MM.1S (cell line): ENCODE data around the gene MMD.

Source experiments
- DNase-seq: peaks from one replicate; pipeline ENCODE4 v3.0.0-alpha.2; 2015
- H2AFZ ChIP-seq: fragments of 300-600 bp; sonication (generic); 2 replicates; pipeline ENCODE4 v1.6.0; 2016; ENCODE audit warnings: antibody characterized with exemption, low read length
- H3F3A ChIP-seq: fragments of 300-600 bp; sonication (generic); 2 replicates; pipeline ENCODE4 v1.6.1; 2016; ENCODE audit warnings: mild to moderate bottlenecking, antibody characterized with exemption, low read length, moderate library complexity, mixed read lengths; ENCODE audit not compliant: insufficient read depth
- H3K27ac ChIP-seq: fragments of 300-600 bp; sonication (generic); 2 replicates; pipeline ENCODE4 v1.5.1; 2016; ENCODE audit warnings: mild to moderate bottlenecking, low read length
- H3K27me3 ChIP-seq: fragments of 300-600 bp; sonication (generic); replicated peaks from 2 replicates; pipeline ENCODE4 v1.6.0; 2016; ENCODE audit warnings: low read length; ENCODE audit not compliant: insufficient read depth
- H3K36me3 ChIP-seq: fragments of 300-600 bp; sonication (generic); replicated peaks from 2 replicates; pipeline ENCODE4 v1.6.1; 2016; ENCODE audit warnings: mild to moderate bottlenecking, low read length, mixed read lengths; ENCODE audit not compliant: insufficient read depth
- H3K4me1 ChIP-seq: fragments of 300-600 bp; sonication (generic); 2 replicates; pipeline ENCODE4 v1.6.1; 2016; ENCODE audit warnings: low read length, mixed read lengths
- H3K4me2 ChIP-seq: fragments of 300-600 bp; sonication (generic); 2 replicates; pipeline ENCODE4 v1.6.0; 2016; ENCODE audit warnings: low read depth, low read length
- H3K4me3 ChIP-seq: fragments of 300-600 bp; sonication (generic); 2 replicates; pipeline ENCODE4 v1.5.1; 2016; ENCODE audit warnings: low read length, mixed read lengths
- H3K79me2 ChIP-seq: fragments of 300-600 bp; sonication (generic); 2 replicates; pipeline ENCODE4 v1.6.1; 2016; ENCODE audit warnings: mixed run types, low read length, mixed read lengths
- H3K9ac ChIP-seq: fragments of 300-600 bp; sonication (generic); 2 replicates; pipeline ENCODE4 v1.6.1; 2016; ENCODE audit warnings: low read length, mixed read lengths
- H3K9me2 ChIP-seq: fragments of 300-600 bp; sonication (generic); replicated peaks from 2 replicates; pipeline ENCODE4 v1.6.1; 2016; ENCODE audit warnings: mild to moderate bottlenecking, low read length, mixed read lengths; ENCODE audit not compliant: insufficient read depth
- H3K9me3 ChIP-seq: fragments of 300-600 bp; sonication (generic); replicated peaks from 2 replicates; pipeline ENCODE4 v1.6.1; 2016; ENCODE audit warnings: mild to moderate bottlenecking, low read length, mixed read lengths; ENCODE audit not compliant: insufficient read depth
- H4K20me1 ChIP-seq: fragments of 300-600 bp; sonication (generic); 2 replicates; pipeline ENCODE4 v1.6.1; 2016; ENCODE audit warnings: mild to moderate bottlenecking, low read length, moderate library complexity, mixed read lengths; ENCODE audit not compliant: insufficient read depth
- EZH2 ChIP-seq: fragments of 300-600 bp; sonication (generic); optimal IDR thresholded peaks from 2 replicates; pipeline ENCODE3; 2017; ENCODE audit warnings: low read depth, mild to moderate bottlenecking, antibody characterized with exemption, low read length, mixed read lengths
- EZH2phosphoT487 ChIP-seq: fragments of 300-600 bp; sonication (generic); IDR thresholded peaks from 2 replicates; pipeline ENCODE4 v1.6.1; 2018; ENCODE audit warnings: antibody characterized with exemption, low read length
- TF ChIP-seq, protein P1 (sequence below): fragments of 300-600 bp; sonication (generic); IDR thresholded peaks from 2 replicates; pipeline ENCODE4 v1.5.1; 2016; ENCODE audit warnings: antibody characterized with exemption, low read length, mixed read lengths

MMD gene

DNA sequence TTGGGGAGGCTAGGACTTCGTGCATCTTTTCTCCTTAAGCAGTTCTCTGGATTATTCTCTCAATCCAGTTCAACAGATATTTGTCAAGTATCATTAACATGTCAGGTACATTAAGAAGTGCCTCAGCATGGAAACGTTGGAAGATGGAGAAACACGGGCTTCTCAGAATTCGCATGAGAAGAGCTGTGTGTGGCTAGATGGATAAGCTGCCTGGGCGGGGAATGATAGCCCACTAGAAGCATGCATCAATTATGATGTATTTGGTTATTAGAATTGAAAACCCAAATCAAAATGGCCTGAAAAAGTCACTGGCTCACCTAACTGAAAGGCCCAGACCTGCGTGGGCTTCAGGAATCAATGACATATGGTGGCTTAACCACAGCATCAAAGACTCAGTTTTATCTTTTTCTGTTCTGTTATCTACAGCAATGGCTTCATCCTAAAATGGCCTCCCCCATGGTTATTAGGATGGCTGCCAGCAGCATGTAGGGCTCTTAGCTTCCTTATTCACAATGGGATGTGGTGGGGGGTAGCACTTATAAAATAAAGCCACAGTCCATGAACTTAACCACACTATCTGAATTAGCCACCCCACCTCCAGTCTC, 43.9 kb downstream of the MMD start:
- Histone ChIP-seq H3K9ac (no peak overlapping the region), H3K4me2 (no peak overlapping the region), H3F3A (no peaks in the 10 kb centered on the region), H3K27me3 (no peaks in the 10 kb centered on the region), H3K27ac (no peak overlapping the region), H4K20me1 (no peaks in the 10 kb centered on the region), H3K36me3 (no peaks in the 10 kb centered on the region), H3K4me1 (no peaks in the 10 kb centered on the region), H3K4me3 (no peak overlapping the region), H2AFZ (no peak overlapping the region), H3K9me3 (no peaks in the 10 kb centered on the region), H3K79me2 (no peaks in the 10 kb centered on the region), H3K9me2 (no peaks in the 10 kb centered on the region)
- TF ChIP-seq, protein P1, sequence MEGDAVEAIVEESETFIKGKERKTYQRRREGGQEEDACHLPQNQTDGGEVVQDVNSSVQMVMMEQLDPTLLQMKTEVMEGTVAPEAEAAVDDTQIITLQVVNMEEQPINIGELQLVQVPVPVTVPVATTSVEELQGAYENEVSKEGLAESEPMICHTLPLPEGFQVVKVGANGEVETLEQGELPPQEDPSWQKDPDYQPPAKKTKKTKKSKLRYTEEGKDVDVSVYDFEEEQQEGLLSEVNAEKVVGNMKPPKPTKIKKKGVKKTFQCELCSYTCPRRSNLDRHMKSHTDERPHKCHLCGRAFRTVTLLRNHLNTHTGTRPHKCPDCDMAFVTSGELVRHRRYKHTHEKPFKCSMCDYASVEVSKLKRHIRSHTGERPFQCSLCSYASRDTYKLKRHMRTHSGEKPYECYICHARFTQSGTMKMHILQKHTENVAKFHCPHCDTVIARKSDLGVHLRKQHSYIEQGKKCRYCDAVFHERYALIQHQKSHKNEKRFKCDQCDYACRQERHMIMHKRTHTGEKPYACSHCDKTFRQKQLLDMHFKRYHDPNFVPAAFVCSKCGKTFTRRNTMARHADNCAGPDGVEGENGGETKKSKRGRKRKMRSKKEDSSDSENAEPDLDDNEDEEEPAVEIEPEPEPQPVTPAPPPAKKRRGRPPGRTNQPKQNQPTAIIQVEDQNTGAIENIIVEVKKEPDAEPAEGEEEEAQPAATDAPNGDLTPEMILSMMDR: no peak
- no peak for TF ChIP-seq EZH2
- no peak for TF ChIP-seq EZH2phosphoT487
- DNase-seq: no peak

DNA sequence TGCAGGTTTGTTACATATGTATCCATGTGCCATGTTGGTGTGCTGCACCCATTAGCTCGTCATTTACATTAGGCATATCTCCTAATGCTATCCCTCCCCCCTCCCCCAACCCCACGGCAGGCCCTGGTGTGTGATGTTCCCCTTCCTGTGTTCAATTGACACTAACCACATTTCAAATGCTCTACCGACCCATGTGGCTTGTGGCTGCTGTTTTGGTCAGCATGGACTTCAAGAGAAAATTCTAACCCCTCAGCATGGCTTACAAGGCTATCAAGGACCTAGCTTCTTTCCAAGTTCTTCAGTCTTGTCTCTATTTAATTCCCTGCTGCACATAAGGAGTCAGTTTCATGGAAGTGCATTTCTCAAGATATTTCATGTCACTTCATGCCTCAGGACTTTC, 52.9 kb downstream of the MMD start:
- H3K4me3 ChIP-seq: no peak overlapping the region
- H3K4me2 ChIP-seq: no peak overlapping the region
- H3K79me2 ChIP-seq: no peaks in the 10 kb centered on the region
- H4K20me1 ChIP-seq: no peaks in the 10 kb centered on the region
- TF ChIP-seq, protein P1: no peak
- TF ChIP-seq EZH2phosphoT487 (no peak), EZH2 (no peak)
- no peak overlapping the region for H3K9ac ChIP-seq
- no peaks in the 10 kb centered on the region for H3K9me3 ChIP-seq
- no peak for DNase-seq
- no peaks in the 10 kb centered on the region for H3K27me3 ChIP-seq
- H3K36me3 ChIP-seq: no peaks in the 10 kb centered on the region
- no peaks in the 10 kb centered on the region for H3K9me2 ChIP-seq
- no peak overlapping the region for H3K27ac ChIP-seq
- H3F3A ChIP-seq: no peaks in the 10 kb centered on the region
- H2AFZ ChIP-seq: no peak overlapping the region
- no peaks in the 10 kb centered on the region for H3K4me1 ChIP-seq

DNA sequence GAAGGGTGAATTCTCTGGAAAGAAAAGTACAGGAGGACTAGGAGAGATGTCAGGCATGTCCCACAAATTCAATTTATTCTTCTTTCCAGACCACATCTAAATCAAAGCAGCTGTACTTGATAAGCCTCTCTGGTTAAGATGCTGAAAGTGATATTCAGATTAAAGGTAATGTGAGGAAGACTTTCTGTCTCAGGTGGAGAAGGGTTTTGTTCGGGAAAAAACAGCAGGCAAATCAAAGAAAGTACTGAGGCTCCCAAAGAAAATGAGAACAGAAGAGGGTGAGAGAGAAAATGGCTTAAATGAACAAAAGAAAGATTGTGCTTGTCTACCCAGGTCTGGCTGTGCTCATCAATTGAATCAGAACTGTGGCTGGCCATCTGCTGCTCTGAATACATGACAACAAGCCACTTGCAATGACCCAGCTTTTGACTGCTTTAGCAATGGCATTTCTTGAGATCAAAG, 55.6 kb downstream of the MMD start:
- H3K27me3 ChIP-seq: no peaks in the 10 kb centered on the region
- H4K20me1 ChIP-seq: no peaks in the 10 kb centered on the region
- TF ChIP-seq EZH2phosphoT487 (no peak), EZH2 (no peak)
- TF ChIP-seq, protein P1: no peak
- H3K4me1 ChIP-seq: no peaks in the 10 kb centered on the region
- H3K79me2 ChIP-seq: no peaks in the 10 kb centered on the region
- H3F3A ChIP-seq: no peaks in the 10 kb centered on the region
- no peak overlapping the region for H3K27ac ChIP-seq
- no peak overlapping the region for H3K9ac ChIP-seq
- H2AFZ ChIP-seq: no peak overlapping the region
- H3K9me3 ChIP-seq: no peaks in the 10 kb centered on the region
- H3K9me2 ChIP-seq: no peaks in the 10 kb centered on the region
- DNase-seq: no peak
- H3K4me3 ChIP-seq: no peak overlapping the region
- no peak overlapping the region for H3K4me2 ChIP-seq
- no peaks in the 10 kb centered on the region for H3K36me3 ChIP-seq
